HCT116 (cell line): ENCODE data around the gene AGER.

Experiments
- CBX3 ChIP-seq: IDR thresholded peaks from 2 replicates; pipeline ENCODE4 v1.6.1; 2012; ENCODE audit warnings: low read depth
- CEBPB ChIP-seq: IDR thresholded peaks from 2 replicates; pipeline ENCODE4 v1.6.1; 2012; ENCODE audit warnings: low read depth
- CTCF ChIP-seq, 3 experiments: fragments of 200-600 bp in 1 of 3; sonication (generic) in 1 of 3; IDR thresholded peaks in 2 of 3; conservative IDR thresholded peaks in 1 of 3; 2 replicates each; pipeline ENCODE4 v1.5.1; 2012 to 2017; ENCODE audit warnings: low read depth in 2 of 3, low read length in 2 of 3, antibody characterized with exemption in 1 of 3, borderline replicate concordance in 1 of 3, control low read depth in 1 of 3, mild to moderate bottlenecking in 1 of 3, mixed read lengths in 1 of 3, mixed run types in 1 of 3, moderate library complexity in 1 of 3; ENCODE audit not compliant: insufficient read depth in 1 of 3
- EZH2phosphoT487 ChIP-seq: fragments of 200-600 bp; IDR thresholded peaks from 2 replicates; pipeline ENCODE4 v1.6.1; 2018; ENCODE audit warnings: antibody characterized with exemption, borderline replicate concordance
- FOSL1 ChIP-seq: IDR thresholded peaks from 2 replicates; pipeline ENCODE4 v1.6.1; 2012; ENCODE audit warnings: low read depth
- POLR2A ChIP-seq: IDR thresholded peaks from 2 replicates; pipeline ENCODE4 v1.7.0; 2011; ENCODE audit warnings: borderline replicate concordance; ENCODE audit not compliant: insufficient read depth, insufficient read length; ENCODE audit errors: extremely low read depth
- POLR2AphosphoS5 ChIP-seq: IDR thresholded peaks from 2 replicates; pipeline ENCODE4 v1.6.1; 2011; ENCODE audit warnings: mild to moderate bottlenecking, low read depth, low read length, moderate library complexity
- YY1 ChIP-seq: IDR thresholded peaks from 2 replicates; pipeline ENCODE4 v1.6.1; 2011; ENCODE audit warnings: low read length, low read depth, moderate library complexity, mild to moderate bottlenecking; ENCODE audit not compliant: insufficient replicate concordance; ENCODE audit errors: extremely low read depth
- TF ChIP-seq, protein P1 (sequence below): IDR thresholded peaks from 2 replicates; pipeline ENCODE4 v1.6.1; 2012

- TF ChIP-seq CEBPB (no peak), CTCF (IDR thresholded peaks at IDR 0.05 in 2 of 3, conservative IDR thresholded peaks at IDR 0.05 in 1 of 3; ENCODE audit: borderline replicate concordance in 1 of 3, insufficient read depth in 1 of 3, low read depth in 2 of 3, low read length in 2 of 3) (no peak), FOSL1 (no peak), EZH2phosphoT487 (no peak), POLR2AphosphoS5 (no peak), CBX3 (no peak), YY1 (no peak), POLR2A (no peak)
- TF ChIP-seq, protein P1, sequence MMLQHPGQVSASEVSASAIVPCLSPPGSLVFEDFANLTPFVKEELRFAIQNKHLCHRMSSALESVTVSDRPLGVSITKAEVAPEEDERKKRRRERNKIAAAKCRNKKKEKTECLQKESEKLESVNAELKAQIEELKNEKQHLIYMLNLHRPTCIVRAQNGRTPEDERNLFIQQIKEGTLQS: no peak
Measured at GRCh38 chr6:32168350-32168749, 15.7 kb downstream of the AGER start.
